Ureter (tissue), 1 donor: ENCODE measurements around the gene MMEL1. TPM values are rescaled to one million over a fixed set of nuclear protein-coding genes. Genes with fewer than 3 reads are reported as not detected.
"Not testable (repeated sequence)": the region's sequence is repeated elsewhere in the genome, so short reads cannot be mapped to it uniquely, and the experiment has no call there.

Experiments
- DNase-seq: peaks from one replicate; pipeline ENCODE4 v3.0.0-alpha.2; 2020; ENCODE audit warnings: low spot score
- total RNA-seq: library from RNA; stranded (reverse); gene quantifications from one replicate; pipeline ENCODE4 v1.2.4, GENCODE V29; 2023
- donor health status: DM: yes; HTN: yes; CAD: no.

The MMEL1 gene
- total RNA-seq, 1 donor from 2014 or later: 18.1 TPM

DNA sequence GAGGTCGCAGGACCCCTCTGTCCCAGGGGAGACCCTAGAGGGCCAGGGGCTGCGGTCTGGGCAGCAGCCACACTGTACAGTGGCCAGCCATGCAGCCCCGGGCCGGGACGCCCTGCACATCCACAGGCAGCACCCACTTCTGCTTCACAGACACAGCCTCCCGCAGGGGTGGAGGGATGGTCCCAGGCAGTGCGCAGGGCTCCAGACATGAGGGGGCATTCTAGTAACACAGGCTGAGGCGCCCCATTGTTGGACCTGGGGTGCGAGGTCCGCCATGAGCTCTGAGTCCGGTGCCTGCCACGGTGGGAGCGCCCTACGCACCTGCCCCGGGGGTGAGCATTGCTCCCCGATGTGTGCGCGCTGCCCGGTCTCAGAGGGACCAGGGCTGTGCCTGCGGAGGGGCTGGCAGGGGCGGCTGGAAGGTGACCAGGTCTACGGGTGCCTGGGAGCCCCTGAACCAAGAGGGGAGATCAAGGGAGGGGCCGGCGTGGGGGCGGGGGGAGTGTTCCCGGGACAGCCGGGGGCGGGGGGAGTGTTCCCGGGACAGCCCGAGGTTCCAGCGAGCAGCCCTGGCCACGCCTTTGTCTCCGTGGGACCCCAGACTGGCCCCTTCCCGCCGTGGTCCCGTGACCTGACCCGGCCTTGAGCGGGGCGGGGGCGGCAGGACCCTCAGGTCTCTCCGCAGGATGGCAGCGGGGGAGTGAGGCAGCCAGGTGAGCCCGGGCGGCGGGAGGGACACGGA lies 4.5 kb downstream of the MMEL1 start:
- no peak for DNase-seq

GRCh38 chr1:2627746-2628145 lies 5.1 kb downstream of the MMEL1 start:
- no peak for DNase-seq

DNA sequence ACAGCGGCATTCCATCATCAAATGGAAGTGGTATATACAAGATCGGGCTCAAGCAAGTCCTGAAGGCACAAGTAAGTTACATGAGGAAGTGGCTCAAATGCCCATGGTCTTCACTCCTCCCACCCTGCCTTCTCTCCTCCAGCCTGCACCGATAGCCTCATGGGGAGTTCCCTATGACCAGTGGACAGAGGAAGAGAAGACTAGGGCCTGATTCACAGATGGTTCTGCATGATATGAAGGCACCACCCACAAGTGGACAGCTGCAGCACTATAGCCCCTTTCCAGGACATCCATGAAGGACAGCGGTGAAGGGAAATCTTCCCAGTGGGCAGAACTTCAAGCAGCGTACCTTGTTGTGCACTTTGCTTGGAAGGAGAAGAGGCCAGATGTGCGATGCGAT lies 7.1 kb downstream of the MMEL1 start:
- DNase-seq: not testable (repeated sequence)

GRCh38 chr1:2625311-2625710 lies 7.5 kb downstream of the MMEL1 start:
- no peak for DNase-seq

- DNase-seq: no peak
Measured at GRCh38 chr1:2624735-2625300, 8.0 kb downstream of the MMEL1 start.

GRCh38 chr1:2623571-2624337 lies 9.1 kb downstream of the MMEL1 start:
- no peak for DNase-seq

GRCh38 chr1:2617971-2618470 lies 14.8 kb downstream of the MMEL1 start:
- DNase-seq: no peak

- DNase-seq: no peak
Measured at GRCh38 chr1:2614145-2614544, 18.7 kb downstream of the MMEL1 start.

DNA sequence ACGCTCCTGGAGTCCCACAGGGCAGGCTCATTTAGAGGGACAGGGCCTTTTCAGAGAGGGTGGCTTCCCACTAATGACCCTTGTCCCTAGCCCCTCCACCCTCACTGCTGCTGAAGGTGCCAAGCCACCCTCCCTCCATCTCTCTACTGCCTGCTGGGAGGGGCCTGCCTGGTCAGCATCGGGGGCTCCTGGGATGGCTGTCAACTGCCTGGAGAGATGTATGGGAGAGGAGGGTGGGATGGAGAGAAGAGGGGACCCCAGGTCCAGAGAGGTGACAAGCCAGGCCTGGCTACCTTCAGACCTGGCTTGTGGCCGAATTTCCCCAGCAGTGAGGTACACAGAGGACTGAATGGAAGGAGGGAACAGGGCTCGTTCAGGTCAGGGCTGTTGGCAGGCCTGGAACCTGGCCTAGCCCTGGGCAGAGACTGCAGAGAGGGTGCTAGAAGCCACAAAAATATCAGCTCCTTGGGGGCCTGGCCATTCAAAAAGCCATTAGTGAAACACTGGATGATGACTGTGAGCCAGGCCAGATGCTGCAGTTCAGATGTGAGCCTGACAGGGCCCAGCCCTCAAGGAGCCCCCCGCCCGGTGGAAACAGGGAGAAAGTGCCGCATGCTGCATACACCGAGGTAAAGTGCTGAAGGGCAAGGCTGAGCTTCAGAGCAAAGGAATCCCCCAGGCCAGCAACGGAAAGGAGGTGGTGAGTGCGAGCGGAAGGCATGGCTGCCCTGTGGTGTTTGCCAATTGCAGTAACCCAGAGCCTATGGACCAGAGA lies 20.0 kb downstream of the MMEL1 start:
- no peak for DNase-seq

DNA sequence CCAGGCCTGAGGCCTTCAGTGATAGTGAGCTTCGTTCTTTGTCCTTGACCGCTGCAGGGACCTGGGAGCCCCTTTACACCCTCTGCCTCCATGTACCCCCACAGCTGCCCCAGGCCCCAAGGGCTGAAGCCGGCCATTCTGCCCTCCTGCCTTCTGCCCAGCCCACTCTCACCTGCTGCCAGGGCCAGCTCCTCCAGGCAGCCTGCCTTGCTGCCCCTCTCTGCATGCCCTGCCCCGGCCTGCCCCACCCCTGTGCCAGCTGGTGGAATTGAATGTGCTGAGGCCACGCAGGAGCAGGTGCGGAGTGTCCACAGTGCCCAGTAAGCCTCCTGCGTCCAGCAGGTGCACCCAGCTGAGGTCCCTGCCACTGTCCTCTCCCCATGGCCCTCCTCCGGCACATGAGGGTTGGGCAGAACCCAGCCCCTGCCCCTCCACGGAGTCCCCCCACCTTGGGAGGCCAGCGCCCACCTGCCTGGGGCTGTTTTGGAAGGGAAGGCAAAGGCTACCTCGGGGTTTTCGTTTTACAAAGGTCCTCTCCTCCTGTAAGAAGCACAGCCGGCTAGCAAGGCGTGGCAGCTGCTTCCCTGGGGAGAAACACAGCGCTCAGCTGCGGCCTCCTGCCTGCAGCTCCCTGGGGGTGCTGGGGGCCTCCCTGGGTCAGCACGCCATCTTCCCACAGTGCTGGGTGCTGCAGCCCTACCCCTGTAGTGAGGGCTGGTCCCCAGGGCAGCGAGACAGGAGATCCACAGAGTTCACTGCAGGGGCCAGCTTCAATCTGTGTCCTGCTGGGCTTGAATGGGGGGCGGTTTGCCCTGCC lies 21.0 kb downstream of the MMEL1 start:
- no peak for DNase-seq

DNA sequence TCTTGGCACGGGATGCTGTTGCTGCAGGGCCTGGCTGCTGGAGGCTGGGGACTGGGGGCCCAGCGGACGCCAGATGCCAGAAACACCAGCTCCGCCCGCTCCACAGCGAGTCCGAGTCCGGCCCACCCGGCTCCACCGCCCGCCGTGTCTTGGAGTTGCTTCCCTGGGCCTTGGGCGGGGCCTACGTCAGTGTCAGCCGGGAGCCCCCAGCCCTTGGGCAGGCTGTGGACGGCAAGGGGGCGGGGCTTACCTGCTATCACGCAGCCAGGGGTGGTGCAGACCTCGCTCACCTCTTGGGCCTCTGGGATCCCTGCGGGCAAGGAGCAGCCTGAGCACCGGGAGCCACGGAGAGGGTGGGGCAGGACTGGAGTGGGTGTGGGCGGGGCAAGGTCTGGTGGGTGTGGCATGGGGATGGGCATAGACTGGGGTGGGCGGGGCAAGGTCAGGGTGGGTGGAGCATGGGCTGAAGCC lies 21.8 kb downstream of the MMEL1 start:
- no peak for DNase-seq

DNA sequence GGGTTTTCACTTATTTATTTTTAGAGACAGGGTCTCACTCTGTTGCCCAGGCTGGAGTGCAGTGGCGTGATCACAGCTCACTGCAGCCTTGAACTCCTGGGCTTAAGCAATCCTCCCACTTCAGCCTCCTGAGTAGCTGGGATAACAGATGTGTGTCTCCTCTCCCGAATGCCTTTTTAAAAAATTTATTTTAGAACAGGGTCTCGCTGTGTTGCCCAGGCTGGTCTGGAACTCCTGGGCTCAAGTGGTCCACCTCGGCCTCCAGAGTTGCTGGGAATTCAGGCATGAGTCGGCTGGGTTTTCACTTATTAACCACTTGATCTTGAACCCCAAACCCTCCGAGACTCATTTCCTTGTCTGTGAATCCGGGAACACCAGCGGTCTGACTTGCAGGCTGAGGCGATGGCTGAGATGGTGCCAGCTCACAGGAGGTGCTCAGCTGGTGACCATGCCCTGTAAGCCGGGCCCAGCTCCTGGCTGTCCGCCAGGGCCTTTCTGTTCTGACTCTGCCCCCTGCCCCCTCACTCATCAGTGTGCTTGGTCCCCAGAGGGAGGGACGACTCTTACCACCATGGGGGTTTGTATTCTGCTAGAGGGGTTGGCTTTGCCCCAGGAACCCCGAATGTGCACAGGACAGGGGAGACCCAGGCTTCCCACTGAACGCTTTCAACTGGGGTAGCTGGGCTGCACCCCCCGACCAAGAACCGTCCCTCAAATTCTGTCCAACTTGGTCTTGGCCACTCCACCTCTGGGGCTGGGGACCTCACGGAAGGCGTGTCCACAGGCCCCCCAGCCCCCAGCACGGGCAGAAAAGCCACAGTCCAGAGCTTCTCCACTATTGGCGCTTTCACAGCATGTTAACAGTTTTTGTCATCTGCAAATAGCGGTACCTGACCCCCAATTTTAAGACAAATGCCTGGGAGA lies 22.5 kb downstream of the MMEL1 start:
- no peak for DNase-seq

DNA sequence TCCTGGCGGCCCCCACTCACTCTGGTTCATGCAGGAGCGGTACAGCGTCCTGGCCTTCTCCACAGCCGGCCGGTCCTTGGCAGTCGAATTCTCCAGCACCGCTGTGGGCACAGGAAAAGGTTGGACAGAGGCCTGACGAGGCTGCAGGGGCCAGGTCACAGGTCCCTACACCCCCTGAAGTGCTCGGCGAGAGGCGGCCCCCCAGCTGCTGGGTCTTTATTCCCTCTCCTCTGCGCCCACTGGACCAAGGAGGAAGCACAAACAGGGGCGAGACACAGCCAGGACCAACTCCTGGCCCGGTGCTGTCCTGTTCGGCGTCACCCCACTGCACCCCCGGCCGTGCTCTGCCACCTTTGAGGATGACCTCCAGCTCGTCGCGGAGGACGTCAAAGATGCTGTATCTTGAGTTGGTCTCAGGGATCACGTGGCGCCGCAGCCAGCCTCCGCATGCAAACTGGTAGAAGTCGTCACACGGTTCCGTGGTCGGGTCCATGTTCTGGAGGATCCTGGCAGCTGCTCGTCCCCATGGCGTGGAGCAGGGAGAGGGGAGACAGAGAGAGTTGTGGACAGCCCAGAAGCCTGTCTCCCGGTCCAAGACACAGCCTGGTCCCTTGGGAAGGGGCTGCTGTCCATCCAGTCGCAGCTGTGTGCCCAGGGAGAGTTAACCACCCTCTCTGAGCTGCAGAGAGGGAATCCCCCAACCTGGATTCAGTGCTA lies 23.3 kb downstream of the MMEL1 start:
- DNase-seq: peak; percentile 35

DNA sequence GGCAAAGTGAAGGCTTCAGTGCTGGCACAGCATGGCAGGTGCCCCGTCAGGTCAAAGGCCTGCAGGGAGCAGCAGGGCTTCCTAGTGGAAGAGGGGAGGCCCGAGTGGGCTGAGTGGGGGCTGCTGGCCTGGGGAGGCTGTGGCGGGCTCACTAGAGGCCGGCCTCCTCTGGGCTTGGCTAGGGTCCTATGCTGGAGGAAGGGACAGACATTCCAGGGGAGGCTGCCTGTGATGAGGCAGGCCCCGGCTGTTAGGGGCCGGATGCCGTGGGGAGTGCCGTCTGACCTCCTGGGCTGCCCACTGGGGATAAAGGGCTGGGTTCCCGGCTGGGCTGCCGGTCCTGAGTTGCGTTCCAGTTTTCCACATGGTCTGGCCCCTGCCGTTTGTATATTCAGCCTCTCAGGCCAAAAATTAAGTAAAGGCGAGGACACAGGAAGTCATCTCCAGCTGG lies 25.1 kb downstream of the MMEL1 start:
- peak; percentile 42 for DNase-seq

DNA sequence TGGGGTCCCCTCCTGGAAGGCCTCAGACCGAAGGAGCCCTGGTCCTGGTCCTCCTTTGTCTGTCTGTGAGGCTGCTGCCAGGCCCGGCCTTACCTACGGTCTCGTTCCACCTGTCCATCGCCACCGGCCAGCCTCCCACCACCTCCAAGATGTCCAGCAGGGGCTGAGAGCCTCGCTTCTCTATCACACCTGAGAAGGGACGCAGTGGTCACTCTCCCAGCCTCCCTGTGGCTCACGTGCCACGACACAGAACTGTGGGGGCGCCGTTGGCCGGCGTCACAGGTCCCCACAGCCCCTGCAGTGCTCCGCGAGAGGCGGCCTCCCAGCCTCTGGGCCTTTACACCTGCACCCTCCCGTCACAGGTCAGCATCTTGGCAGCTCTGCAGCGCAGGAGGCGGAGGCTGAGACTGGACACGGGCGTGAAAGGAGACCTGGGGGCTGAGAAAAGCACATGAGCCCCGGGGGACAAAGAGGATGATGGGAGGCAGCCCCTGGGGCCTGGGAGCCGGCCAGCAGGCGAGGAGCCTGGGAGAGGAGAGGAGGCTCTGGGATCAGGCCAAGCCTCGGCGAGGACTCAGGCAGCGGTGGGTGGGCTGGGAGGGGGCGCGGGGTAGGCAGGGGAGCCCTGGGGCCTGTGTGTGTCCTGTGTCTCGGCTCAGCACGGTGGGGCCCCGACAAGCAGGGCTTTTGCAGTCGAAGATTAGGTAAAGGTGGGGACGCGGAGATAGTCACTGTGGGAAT lies 25.8 kb downstream of the MMEL1 start:
- peak; percentile 38 for DNase-seq

- peak; percentile 40 for DNase-seq
Measured at GRCh38 chr1:2606396-2606880, 26.4 kb downstream of the MMEL1 start.

- peak; percentile 39 for DNase-seq
Measured at GRCh38 chr1:2605509-2606395, 27.1 kb downstream of the MMEL1 start.
